HG03064 (cell line): ENCODE results near the gene SLC15A4.

Experiments used
- ATAC-seq: cut with Tn5 transposase; IDR thresholded peaks from one replicate; pipeline ENCODE4 v1.9.1; 2021; ENCODE audit warnings: low read depth; ENCODE audit not compliant: unreplicated experiment

Gene SLC15A4

DNA sequence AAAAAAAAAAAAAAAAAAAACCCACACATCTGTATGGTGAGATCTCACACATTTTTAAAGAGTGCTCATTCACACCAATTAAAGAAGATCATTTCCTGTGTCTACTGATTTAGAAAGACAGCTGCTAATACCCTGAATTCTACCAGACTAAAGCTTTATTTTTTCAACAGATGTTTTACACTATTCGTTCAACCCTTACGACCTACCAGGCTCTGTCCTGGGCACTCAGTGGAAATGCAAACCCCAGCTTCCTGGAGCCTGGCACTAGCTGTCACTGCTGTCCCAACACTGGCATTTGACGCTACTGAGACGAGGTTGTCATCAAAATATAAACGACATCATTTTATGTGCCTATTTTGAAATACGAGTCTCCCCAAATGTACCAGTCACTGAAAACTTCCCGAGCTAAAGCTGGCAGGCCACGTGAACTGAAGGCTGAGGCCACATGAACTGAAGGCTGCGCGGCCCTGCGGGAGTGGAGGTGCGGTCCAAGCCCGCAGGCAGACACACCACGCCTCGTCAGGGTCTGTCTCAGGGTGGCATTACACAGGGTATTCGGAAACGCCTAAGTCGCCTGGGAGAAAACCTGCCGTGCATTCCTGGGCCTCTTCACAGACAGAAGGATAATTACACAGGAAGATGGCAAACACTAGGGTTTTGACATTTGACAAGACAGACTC lies 27.2 kb downstream of the SLC15A4 start:
- no peak for ATAC-seq

GRCh38 chr12:128795530-128796361 lies 28.0 kb downstream of the SLC15A4 start:
- ATAC-seq = no peak

DNA sequence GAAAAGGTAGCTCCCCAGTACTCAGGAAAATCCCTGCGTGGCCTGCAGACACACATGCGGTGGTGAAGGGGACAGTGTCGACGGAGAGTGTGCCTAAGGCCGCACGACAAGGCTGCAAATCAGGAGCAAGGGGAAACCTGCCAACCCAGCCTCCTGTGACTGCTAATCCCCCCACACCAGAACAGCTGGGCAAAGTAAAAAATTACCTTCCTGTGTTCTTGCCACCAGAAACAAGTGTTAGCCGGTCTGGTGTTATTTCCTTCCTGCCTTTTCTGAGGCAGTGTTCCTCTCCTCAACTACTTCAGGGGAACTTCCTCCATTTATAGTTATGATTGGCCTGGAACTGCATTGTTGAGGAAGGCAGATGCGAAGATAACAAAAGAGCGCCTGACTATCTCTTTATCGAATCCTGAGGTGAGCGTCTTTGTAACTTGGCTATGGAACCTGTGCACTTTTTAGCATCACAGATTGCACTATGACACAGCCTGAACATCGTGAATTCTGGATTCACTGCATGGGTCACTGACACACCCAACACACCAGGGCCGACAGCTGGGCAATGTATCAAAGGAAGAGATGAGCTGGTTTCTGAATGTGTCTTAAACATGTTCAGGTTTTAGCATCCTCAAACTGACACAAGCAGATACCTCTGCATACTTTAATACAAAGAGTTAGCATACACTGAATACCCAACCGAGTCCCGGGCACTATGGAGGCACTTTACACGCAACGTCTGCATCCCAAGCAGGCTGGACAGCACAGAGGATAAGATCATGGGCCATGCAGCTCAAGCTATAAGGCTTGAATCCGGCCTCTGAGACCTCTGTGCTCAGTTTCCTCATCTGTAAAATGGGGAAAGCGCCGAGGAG lies 28.9 kb downstream of the SLC15A4 start:
- no peak for ATAC-seq

DNA sequence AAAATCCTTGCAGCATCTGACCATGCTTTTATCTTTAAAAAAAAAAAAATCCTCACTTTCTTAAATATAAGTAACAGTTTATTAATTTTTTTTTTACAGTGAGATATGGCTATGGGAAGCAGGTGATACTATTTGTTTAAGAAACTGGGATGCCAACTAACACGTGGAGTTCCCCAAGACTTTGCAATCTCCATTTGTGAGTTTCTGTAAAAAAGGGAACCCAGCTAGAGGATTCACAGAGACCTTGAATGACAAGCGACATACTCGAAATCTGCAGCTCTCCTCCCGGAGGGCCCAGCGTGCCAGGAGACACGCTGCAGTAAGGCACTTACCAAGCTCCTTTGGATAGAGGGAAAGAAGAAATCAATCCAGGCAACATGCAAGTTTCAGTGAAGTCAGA lies 30.1 kb downstream of the SLC15A4 start:
- ATAC-seq = no peak

GRCh38 chr12:128792881-128793280 lies 30.9 kb downstream of the SLC15A4 start:
- ATAC-seq = no peak

DNA sequence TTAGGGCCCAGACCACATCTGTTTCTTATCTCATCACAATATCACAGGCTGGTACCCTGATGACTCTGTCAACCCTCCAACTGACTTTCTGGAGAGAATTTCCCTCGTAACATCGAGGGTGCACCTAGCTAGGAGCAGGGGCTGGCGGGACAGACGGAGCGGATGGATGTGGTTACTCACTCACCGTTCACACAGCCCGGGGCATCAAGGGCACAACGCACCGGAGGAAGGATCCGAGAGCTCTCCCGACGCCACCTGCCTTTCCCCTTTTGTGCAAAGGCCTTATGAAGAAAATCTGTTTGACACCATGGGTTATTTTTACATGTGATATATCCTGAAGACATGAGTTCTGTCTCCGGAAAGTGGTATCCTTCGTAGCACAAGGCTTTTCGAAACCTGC lies 31.4 kb downstream of the SLC15A4 start:
- ATAC-seq = no peak

- no peak for ATAC-seq
These were observed 32.1 kb downstream of the SLC15A4 start for GRCh38 chr12:128791395-128792322.

DNA sequence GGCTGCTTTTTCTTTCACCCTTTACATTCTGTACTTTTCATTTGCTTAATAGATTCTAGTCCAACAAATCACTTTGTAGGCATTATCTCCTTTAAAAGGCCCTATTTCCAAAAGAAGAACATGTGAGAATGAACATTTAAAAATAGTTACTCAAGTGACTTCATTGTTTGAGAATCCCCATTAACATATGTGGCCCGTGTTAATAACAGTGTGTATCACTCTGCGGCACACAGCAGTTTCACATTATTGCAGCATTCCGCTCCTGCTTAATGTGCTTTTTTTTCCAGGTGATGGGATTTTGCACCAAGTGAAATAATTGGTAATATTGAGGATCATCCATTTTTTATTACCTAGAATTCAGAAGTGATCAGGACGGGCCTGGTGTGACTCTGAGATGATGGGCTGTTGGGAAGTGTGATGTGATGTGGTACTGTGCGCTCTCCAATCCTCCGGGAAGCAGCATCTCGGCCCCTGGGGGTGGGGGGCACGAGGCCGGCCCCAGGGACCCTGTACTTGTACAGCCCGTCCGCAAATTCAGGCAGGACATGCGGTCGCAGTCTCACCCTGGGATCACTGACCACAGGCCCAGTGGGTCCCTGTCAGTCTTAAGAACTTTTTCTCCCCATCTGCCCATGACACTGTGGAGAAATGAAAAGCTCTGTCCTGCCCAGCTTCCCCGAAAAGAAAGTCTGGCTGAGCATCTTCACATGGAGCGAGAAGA lies 32.9 kb downstream of the SLC15A4 start:
- ATAC-seq = no peak

- no peak for ATAC-seq
These were observed 33.5 kb downstream of the SLC15A4 start for GRCh38 chr12:128790221-128790620.

DNA sequence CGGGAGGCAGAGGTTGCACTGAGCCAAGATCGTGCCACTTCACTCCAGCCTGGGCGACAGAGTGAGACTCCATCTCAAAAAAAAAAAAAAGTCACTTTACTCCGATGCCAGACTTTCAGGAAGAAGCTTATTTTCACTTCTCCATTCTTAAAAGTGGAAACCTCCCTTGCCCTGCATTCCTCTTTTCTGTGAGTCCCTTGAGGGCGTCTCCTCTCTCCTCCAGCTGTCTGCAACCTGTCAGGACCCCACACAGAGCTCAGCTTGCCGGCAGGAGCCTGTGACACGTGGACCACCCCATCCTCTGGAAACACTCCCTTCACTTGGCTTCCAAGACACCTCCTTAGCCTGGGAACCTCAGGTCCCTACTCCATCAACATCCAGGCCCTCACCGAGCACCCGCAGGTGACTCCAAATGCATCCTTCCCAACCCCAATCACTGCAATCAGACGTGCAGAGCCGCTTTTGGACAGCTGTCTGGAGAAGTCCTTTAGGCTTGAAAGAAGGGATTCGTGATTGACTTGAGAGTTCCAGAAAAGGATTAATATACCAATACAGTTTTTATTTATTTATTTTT lies 34.3 kb downstream of the SLC15A4 start:
- ATAC-seq = no peak

- no peak for ATAC-seq
These were observed 35.9 kb downstream of the SLC15A4 start for GRCh38 chr12:128787827-128788226.

DNA sequence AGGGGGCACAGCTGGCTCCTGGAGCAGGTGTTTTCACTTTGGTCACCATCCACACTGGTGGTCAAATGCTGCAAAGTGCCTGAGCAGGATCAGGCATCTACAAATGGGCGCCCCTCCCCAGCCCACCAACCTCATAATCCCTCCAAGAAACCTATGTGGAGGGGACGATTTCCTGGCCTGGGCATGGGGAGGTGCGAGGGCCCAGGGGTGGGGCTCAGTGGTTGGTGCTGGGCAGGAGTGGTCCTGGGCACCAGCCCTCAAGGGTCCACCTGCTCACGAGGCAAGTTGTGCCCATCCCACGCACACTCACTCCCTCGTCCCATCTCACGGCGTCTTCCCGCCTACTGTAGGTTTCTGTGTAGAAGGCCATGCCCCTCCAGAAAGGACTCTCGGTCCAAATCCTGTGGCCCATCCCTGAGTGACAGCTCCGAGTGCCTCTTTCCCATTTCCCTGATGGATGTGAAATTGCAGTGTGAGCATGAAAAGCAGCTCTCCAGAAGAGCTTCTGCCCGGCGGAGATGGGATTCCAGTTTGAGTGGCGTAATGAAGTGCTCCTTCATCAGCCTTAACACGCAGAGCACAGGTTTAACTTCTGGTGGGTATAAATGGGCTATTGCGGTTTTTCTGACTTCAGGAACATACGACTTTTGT lies 36.9 kb downstream of the SLC15A4 start:
- ATAC-seq = no peak

DNA sequence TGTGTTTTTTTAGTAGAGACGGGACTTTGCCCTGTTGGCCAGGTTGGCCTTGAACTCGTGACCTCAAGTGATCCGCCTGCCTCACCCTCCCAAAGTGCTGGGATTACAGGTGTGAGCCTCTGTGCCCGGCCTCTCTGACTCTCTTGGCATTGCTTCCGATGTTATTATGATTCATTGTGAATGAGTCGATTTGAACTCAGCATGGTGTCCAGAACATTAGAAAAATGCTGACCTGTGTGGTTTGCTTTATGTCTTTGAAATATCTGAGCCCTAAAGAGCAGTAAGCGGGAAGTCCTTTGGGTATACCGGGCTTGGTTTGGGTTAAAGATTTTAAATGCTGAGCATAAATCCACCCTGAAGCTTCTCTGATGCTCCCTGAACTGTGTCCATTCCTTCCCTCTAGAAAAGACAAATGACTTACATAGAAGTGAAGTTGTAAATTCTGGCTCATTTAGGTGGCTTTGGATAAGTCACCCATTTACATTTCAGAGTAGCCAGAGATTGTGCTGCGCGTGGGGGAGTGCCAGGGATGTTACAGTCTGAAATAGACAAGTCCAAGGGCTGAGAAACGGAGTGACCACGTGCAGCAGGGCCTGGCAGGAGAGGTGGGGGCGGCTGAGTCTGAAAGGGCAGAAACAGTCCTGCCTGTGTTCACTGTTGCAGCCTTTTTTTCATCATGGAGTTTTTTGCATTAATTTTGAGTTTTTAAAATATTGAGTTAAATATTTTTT lies 39.6 kb downstream of the SLC15A4 start:
- no peak for ATAC-seq

GRCh38 chr12:128783129-128783574 lies 40.6 kb downstream of the SLC15A4 start:
- ATAC-seq = no peak

DNA sequence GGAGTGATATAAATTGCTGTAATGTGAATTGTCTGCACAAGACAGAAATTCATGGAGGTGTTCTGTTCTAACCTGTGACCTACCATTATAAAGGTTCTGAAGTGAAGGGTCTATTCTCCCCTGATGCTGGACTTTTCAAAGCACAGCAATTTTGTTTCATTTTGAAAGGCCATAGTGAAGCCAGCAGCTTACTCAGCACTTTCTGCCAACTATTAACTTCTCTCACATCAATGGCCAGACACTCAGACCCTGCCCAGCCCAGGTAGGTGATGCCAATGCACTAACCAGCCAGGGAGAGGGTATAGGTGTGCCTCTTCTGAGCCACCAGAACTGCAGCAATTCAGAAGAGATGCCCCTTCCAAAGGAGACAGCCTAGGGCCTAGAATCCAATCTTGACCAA lies 43.9 kb downstream of the SLC15A4 start:
- ATAC-seq = no peak

- no peak for ATAC-seq
These were observed 51.5 kb downstream of the SLC15A4 start for GRCh38 chr12:128772249-128772648.

DNA sequence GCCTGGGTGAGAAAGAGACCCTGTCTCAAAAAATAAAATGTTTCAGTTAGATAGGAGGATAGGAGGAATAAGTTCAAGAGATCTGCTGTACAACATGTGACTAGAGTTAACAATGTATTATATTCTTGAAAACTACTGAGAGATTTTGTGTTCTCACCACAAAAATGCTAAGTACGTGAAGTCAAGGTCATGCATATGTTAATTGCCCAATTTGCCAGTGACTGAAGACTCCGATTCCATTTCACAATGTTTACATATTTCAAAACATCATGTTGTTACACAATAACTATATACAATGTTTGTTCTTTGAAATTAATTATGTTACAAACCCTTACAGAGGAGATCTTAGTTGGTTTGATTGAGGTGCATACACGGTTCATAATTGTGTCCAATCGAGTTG lies 52.1 kb downstream of the SLC15A4 start:
- no peak for ATAC-seq

DNA sequence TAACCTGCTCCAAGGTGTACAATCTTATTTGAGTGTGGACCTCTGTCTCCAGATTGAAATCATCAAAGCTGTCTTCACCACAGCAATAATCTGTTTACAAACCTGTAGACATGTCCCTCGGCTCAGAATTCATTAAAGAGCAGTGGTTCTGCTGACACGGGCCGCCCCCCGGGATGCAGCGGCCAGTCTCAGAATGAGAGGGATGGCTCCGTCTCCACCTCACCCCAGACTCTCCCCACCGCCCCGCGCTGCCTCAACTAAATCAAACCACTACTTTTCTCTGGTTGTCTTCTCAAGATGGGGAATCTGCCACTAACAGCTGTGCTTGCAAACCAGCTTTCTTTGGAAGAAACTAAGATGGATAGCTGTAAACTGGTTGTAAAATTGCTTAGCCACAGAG lies 56.2 kb downstream of the SLC15A4 start:
- ATAC-seq = no peak
